Cardiac ventricle fibroblast (primary cell): Measurements from ENCODE around the gene VCAM1. TPM values are rescaled to one million over a fixed set of nuclear protein-coding genes. Genes with fewer than 3 reads are reported as not detected.

ENCODE experiments used
- total RNA-seq: library from RNA; depleted of rRNA; stranded (reverse); fragments of >200 nt; gene quantifications from 2 replicates; pipeline ENCODE4 v1.2.3, GENCODE V29; 2015

Gene VCAM1
- 15.0 and 18.8 TPM in 2 replicates for total RNA-seq

GRCh38 chr1:100719490-100719889 is at the start of gene VCAM1:
TSS of gene VCAM1 (plus strand) at chr1:100719742. CDS start at chr1:100719861, 119 bp downstream.

Other genes starting within 250 kb of the VCAM1 start
- gene GPR88, start 181.6 kb upstream of the VCAM1 start, total RNA-seq, result 0.44 and 0.64 TPM in 2 replicates
- 19.5 and 19.9 TPM in 2 replicates for gene EXTL2, start 175.1 kb downstream of the VCAM1 start, total RNA-seq
- gene SLC30A7, start 176.3 kb downstream of the VCAM1 start, total RNA-seq, result 22.3 and 22.6 TPM in 2 replicates